HG03175 (cell line): Measurements from ENCODE around the gene DPYSL4.
"Not testable (repeated sequence)": the region's sequence is repeated elsewhere in the genome, so short reads cannot be mapped to it uniquely, and the experiment has no call there.

Experiments
- ATAC-seq: cut with Tn5 transposase; IDR thresholded peaks from one replicate; pipeline ENCODE4 v1.9.1; 2021; ENCODE audit warnings: mild to moderate bottlenecking, moderate library complexity; ENCODE audit not compliant: unreplicated experiment

The DPYSL4 gene

GRCh38 chr10:132149271-132149670 lies 37.5 kb upstream of the DPYSL4 start:
- ATAC-seq, result no peak

- ATAC-seq, result no peak
Measured at GRCh38 chr10:132149917-132150316, 36.8 kb upstream of the DPYSL4 start.

GRCh38 chr10:132150777-132151176 lies 36.0 kb upstream of the DPYSL4 start:
- no peak for ATAC-seq

GRCh38 chr10:132151286-132151950 lies 35.3 kb upstream of the DPYSL4 start:
- ATAC-seq, result no peak

GRCh38 chr10:132151951-132152505 lies 34.7 kb upstream of the DPYSL4 start:
- ATAC-seq, result no peak

GRCh38 chr10:132152896-132153580 lies 33.7 kb upstream of the DPYSL4 start:
- no peak for ATAC-seq

- no peak for ATAC-seq
Measured at GRCh38 chr10:132153616-132154217, 33.0 kb upstream of the DPYSL4 start.

GRCh38 chr10:132154440-132154839 lies 32.3 kb upstream of the DPYSL4 start:
- no peak for ATAC-seq

GRCh38 chr10:132154931-132155330 lies 31.8 kb upstream of the DPYSL4 start:
- ATAC-seq, result no peak

GRCh38 chr10:132155723-132156381 lies 30.9 kb upstream of the DPYSL4 start:
- ATAC-seq, result no peak

- no peak for ATAC-seq
Measured at GRCh38 chr10:132156382-132156781, 30.4 kb upstream of the DPYSL4 start.

- ATAC-seq, result no peak
Measured at GRCh38 chr10:132157101-132157500, 29.6 kb upstream of the DPYSL4 start.

GRCh38 chr10:132158122-132158741 lies 28.5 kb upstream of the DPYSL4 start:
- no peak for ATAC-seq

GRCh38 chr10:132158823-132159222 lies 27.9 kb upstream of the DPYSL4 start:
- no peak for ATAC-seq

- not testable (repeated sequence) for ATAC-seq
Measured at GRCh38 chr10:132159302-132160230, 27.2 kb upstream of the DPYSL4 start.

GRCh38 chr10:132160231-132160630 lies 26.5 kb upstream of the DPYSL4 start:
- ATAC-seq, result not testable (repeated sequence)

GRCh38 chr10:132160834-132161622 lies 25.7 kb upstream of the DPYSL4 start:
- ATAC-seq, result not testable (repeated sequence)

GRCh38 chr10:132162021-132162531 lies 24.7 kb upstream of the DPYSL4 start:
- ATAC-seq, result peak; percentile 55
